ENCODE measurements around the gene SNX5.

The SNX5 gene

DNA sequence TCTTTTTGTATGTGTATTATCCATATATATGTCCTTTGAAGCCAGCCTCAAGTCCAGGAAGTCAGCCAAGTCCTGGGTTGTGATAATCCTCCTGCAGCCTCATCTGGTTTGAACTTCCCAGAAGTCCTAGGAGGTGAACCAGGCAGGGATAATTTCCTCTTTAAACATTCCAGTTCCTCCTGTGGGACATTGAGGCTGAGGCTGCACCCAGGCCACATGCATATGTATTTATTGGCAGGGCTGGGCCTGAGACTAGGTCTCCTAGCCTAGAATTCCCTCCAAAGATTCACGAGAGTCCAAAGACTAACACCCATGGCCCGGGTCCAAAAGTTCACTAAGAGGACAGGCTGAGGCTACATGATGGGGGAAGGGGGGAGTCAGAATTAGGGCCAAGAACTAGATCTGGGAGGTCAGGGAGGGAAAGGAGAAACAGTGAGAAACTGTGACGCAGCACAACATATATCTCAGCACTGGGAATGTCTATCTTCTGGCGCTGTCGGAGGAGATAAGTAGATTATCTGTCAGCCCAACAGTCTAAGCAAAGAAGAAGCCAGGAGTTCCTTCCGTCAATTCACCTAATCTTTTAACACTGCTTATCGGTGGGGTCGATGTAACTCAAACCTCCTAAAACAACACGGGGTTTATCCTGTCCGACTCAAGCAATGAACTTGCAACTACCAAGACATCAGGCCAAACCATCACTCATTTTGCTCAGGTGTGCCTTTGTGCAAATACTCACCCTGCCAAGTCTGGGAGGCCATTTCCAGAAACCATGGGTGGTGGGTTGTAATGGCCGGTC, 43.3 kb downstream of the SNX5 start:
- Histone ChIP-seq H3K4me3 (ENCODE audit: low read depth in 1 of 2, low read length in 2 of 2) (no peak overlapping the region), H3K79me2 (ENCODE audit: insufficient read depth, low read length) (no peaks in the 10 kb centered on the region), H3K27me3 (ENCODE audit: insufficient read depth, low read length, poor library complexity) (peaks cover 16% of the 10 kb centered on the region), H2AFZ (ENCODE audit: low read depth, low read length) (no peak overlapping the region), H3K36me3 (ENCODE audit: insufficient read depth, low read length) (no peaks in the 10 kb centered on the region), H4K20me1 (ENCODE audit: insufficient read depth, low read length) (no peaks in the 10 kb centered on the region; the same call in 1 of the 2 replicates), H3K4me1 (ENCODE audit: insufficient read depth, low read length) (no peaks in the 10 kb centered on the region), H3K4me2 (ENCODE audit: insufficient read depth, low read length) (no peak overlapping the region), H3K9me3 (ENCODE audit: insufficient read depth, low read length, severe bottlenecking) (no peaks in the 10 kb centered on the region), H3K27ac (ENCODE audit: low read length) (no peak overlapping the region), H3K9ac (ENCODE audit: low read depth, low read length) (no peak overlapping the region)
- DNase-seq: no peak
- ATAC-seq (ENCODE audit: insufficient read depth, low read depth): no peak
- TF ChIP-seq EZH2 (IDR thresholded peaks at IDR 0.05; ENCODE audit: borderline replicate concordance, low read depth, low read length, severe bottlenecking) (no peak), CTCF (IDR thresholded peaks at IDR 0.05; ENCODE audit: borderline replicate concordance, extremely low read depth, low read length, poor library complexity, severe bottlenecking) (no peak)

DNA sequence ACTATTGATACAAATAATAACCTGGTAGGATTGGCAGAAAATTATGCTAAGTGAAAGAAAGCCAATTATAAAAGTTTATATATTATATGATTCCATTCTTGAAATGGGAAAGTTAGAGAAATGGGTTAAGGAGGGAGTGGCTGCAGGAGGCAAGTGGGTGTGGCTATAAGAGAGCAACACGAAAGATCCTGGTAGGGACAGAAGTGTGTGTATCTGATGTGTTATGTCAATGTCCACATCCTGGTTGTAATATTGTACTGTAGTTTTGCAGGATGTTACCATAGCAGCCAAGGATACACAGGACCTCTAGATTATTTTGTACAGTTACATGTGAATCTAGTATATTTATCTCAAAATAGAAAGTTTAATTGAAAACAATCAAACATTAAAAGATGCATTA, 46.8 kb downstream of the SNX5 start:
- no peak overlapping the region for H3K9ac ChIP-seq (ENCODE audit: low read depth, low read length)
- no peak overlapping the region for H3K4me3 ChIP-seq (ENCODE audit: low read depth in 1 of 2, low read length in 2 of 2)
- no peak for TF ChIP-seq EZH2 (IDR thresholded peaks at IDR 0.05; ENCODE audit: borderline replicate concordance, low read depth, low read length, severe bottlenecking)
- TF ChIP-seq CTCF (IDR thresholded peaks at IDR 0.05; ENCODE audit: borderline replicate concordance, extremely low read depth, low read length, poor library complexity, severe bottlenecking): no peak
- no peaks in the 10 kb centered on the region for H3K4me1 ChIP-seq (ENCODE audit: insufficient read depth, low read length)
- H3K79me2 ChIP-seq (ENCODE audit: insufficient read depth, low read length): no peaks in the 10 kb centered on the region
- no peak overlapping the region for H3K27ac ChIP-seq (ENCODE audit: low read length)
- ATAC-seq (ENCODE audit: insufficient read depth, low read depth) (no peak), DNase-seq (no peak)
- H3K4me2 ChIP-seq (ENCODE audit: insufficient read depth, low read length): no peak overlapping the region
- no peaks in the 10 kb centered on the region for H3K9me3 ChIP-seq (ENCODE audit: insufficient read depth, low read length, severe bottlenecking)
- no peaks in the 10 kb centered on the region for H3K36me3 ChIP-seq (ENCODE audit: insufficient read depth, low read length)
- H3K27me3 ChIP-seq (ENCODE audit: insufficient read depth, low read length, poor library complexity): peaks cover 12% of the 10 kb centered on the region
- H4K20me1 ChIP-seq (ENCODE audit: insufficient read depth, low read length): no peaks in the 10 kb centered on the region
- H2AFZ ChIP-seq (ENCODE audit: low read depth, low read length): no peak overlapping the region

GRCh38 chr20:17919149-17919548, 49.4 kb downstream of the SNX5 start:
- H3K27ac ChIP-seq (ENCODE audit: low read length): no peak overlapping the region
- ATAC-seq (ENCODE audit: insufficient read depth, low read depth): no peak
- H3K4me3 ChIP-seq (ENCODE audit: low read depth in 1 of 2, low read length in 2 of 2): no peak overlapping the region
- no peaks in the 10 kb centered on the region; the same call in 1 of the 2 replicates for H3K4me1 ChIP-seq (ENCODE audit: insufficient read depth, low read length)
- H3K4me2 ChIP-seq (ENCODE audit: insufficient read depth, low read length): no peak overlapping the region
- no peaks in the 10 kb centered on the region for H3K9me3 ChIP-seq (ENCODE audit: insufficient read depth, low read length, severe bottlenecking)
- no peak overlapping the region for H2AFZ ChIP-seq (ENCODE audit: low read depth, low read length)
- H3K79me2 ChIP-seq (ENCODE audit: insufficient read depth, low read length): no peaks in the 10 kb centered on the region
- H3K27me3 ChIP-seq (ENCODE audit: insufficient read depth, low read length, poor library complexity): no peaks in the 10 kb centered on the region
- TF ChIP-seq EZH2 (IDR thresholded peaks at IDR 0.05; ENCODE audit: borderline replicate concordance, low read depth, low read length, severe bottlenecking): no peak
- TF ChIP-seq CTCF (IDR thresholded peaks at IDR 0.05; ENCODE audit: borderline replicate concordance, extremely low read depth, low read length, poor library complexity, severe bottlenecking): no peak
- no peaks in the 10 kb centered on the region for H3K36me3 ChIP-seq (ENCODE audit: insufficient read depth, low read length)
- DNase-seq: no peak
- no peak overlapping the region for H3K9ac ChIP-seq (ENCODE audit: low read depth, low read length)
- H4K20me1 ChIP-seq (ENCODE audit: insufficient read depth, low read length): 0 out of 2 replicates have a peak, but pooled peaks cover 4% of the 10 kb centered on the region

Data from DND-41 (cell line).